ENCODE measurements around the gene SHROOM2.
"Not testable (repeated sequence)": the region's sequence is repeated elsewhere in the genome, so short reads cannot be mapped to it uniquely, and the experiment has no call there.

SHROOM2 gene

GRCh38 chrX:9807355-9808182 lies 21.3 kb downstream of the SHROOM2 start:
- Histone ChIP-seq H3K4me3 (ENCODE audit: low read length) (no peak overlapping the region), H3K9me3 (replicated peaks; ENCODE audit: insufficient read depth, low read length) (no peaks in the 10 kb centered on the region), H3K27ac (ENCODE audit: low read length) (no peak overlapping the region), H3K27me3 (replicated peaks; ENCODE audit: insufficient read depth, low read length) (no peaks in the 10 kb centered on the region), H3K79me2 (ENCODE audit: low read length) (no peaks in the 10 kb centered on the region), H3K36me3 (replicated peaks; ENCODE audit: insufficient read depth, low read length) (no peaks in the 10 kb centered on the region), H4K20me1 (ENCODE audit: insufficient read depth, low read length) (no peaks in the 10 kb centered on the region), H3K9me2 (replicated peaks; ENCODE audit: insufficient read depth, low read length) (no peaks in the 10 kb centered on the region), H3K4me1 (ENCODE audit: low read length) (no peaks in the 10 kb centered on the region), H3K9ac (ENCODE audit: low read length) (no peak overlapping the region), H2AFZ (ENCODE audit: low read length) (no peak overlapping the region), H3K4me2 (ENCODE audit: low read depth, low read length) (no peak overlapping the region), H3F3A (ENCODE audit: insufficient read depth, low read length) (no peaks in the 10 kb centered on the region)
- DNase-seq, result no peak
- TF ChIP-seq EZH2 (optimal IDR thresholded peaks at IDR 0.05; ENCODE audit: low read depth, low read length) (no peak), EZH2phosphoT487 (IDR thresholded peaks at IDR 0.05; ENCODE audit: low read length) (no peak), CTCF (IDR thresholded peaks at IDR 0.05; ENCODE audit: low read length) (no peak)

GRCh38 chrX:9809876-9810275 lies 23.6 kb downstream of the SHROOM2 start:
- H2AFZ ChIP-seq (ENCODE audit: low read length); H3K36me3 ChIP-seq (replicated peaks; ENCODE audit: insufficient read depth, low read length); H3K9me2 ChIP-seq (replicated peaks; ENCODE audit: insufficient read depth, low read length); H3K27me3 ChIP-seq (replicated peaks; ENCODE audit: insufficient read depth, low read length); H3K4me2 ChIP-seq (ENCODE audit: low read depth, low read length); H3K9ac ChIP-seq (ENCODE audit: low read length); H3K79me2 ChIP-seq (ENCODE audit: low read length); H3K9me3 ChIP-seq (replicated peaks; ENCODE audit: insufficient read depth, low read length); H4K20me1 ChIP-seq (ENCODE audit: insufficient read depth, low read length); H3K4me3 ChIP-seq (ENCODE audit: low read length); H3K27ac ChIP-seq (ENCODE audit: low read length); DNase-seq; H3K4me1 ChIP-seq (ENCODE audit: low read length); H3F3A ChIP-seq (ENCODE audit: insufficient read depth, low read length): not testable (repeated sequence)

GRCh38 chrX:9811086-9811485 lies 24.9 kb downstream of the SHROOM2 start:
- H3K9me2 ChIP-seq (replicated peaks; ENCODE audit: insufficient read depth, low read length); H2AFZ ChIP-seq (ENCODE audit: low read length); H3K4me3 ChIP-seq (ENCODE audit: low read length); H3K27ac ChIP-seq (ENCODE audit: low read length); H3K36me3 ChIP-seq (replicated peaks; ENCODE audit: insufficient read depth, low read length); H3K4me2 ChIP-seq (ENCODE audit: low read depth, low read length); H4K20me1 ChIP-seq (ENCODE audit: insufficient read depth, low read length); H3K27me3 ChIP-seq (replicated peaks; ENCODE audit: insufficient read depth, low read length); H3K79me2 ChIP-seq (ENCODE audit: low read length); H3K9ac ChIP-seq (ENCODE audit: low read length); H3K4me1 ChIP-seq (ENCODE audit: low read length); H3F3A ChIP-seq (ENCODE audit: insufficient read depth, low read length); H3K9me3 ChIP-seq (replicated peaks; ENCODE audit: insufficient read depth, low read length); DNase-seq: not testable (repeated sequence)

GRCh38 chrX:9816084-9816700 lies 30.0 kb downstream of the SHROOM2 start:
- TF ChIP-seq EZH2phosphoT487 (IDR thresholded peaks at IDR 0.05; ENCODE audit: low read length) (no peak), EZH2 (optimal IDR thresholded peaks at IDR 0.05; ENCODE audit: low read depth, low read length) (no peak), CTCF (IDR thresholded peaks at IDR 0.05; ENCODE audit: low read length) (no peak)
- Histone ChIP-seq H3K27me3 (replicated peaks; ENCODE audit: insufficient read depth, low read length) (no peaks in the 10 kb centered on the region), H2AFZ (ENCODE audit: low read length) (no peak overlapping the region), H3K4me3 (ENCODE audit: low read length) (no peak overlapping the region), H3K36me3 (replicated peaks; ENCODE audit: insufficient read depth, low read length) (no peaks in the 10 kb centered on the region), H3K4me1 (ENCODE audit: low read length) (no peaks in the 10 kb centered on the region), H3K9ac (ENCODE audit: low read length) (no peak overlapping the region), H3K9me2 (replicated peaks; ENCODE audit: insufficient read depth, low read length) (no peaks in the 10 kb centered on the region), H3K4me2 (ENCODE audit: low read depth, low read length) (no peak overlapping the region), H4K20me1 (ENCODE audit: insufficient read depth, low read length) (no peaks in the 10 kb centered on the region), H3K79me2 (ENCODE audit: low read length) (no peaks in the 10 kb centered on the region), H3F3A (ENCODE audit: insufficient read depth, low read length) (no peaks in the 10 kb centered on the region), H3K9me3 (replicated peaks; ENCODE audit: insufficient read depth, low read length) (no peaks in the 10 kb centered on the region), H3K27ac (ENCODE audit: low read length) (no peak overlapping the region)
- DNase-seq, result no peak
